ENCODE results near the gene ACBD5.

The ACBD5 gene

GRCh38 chr10:27207350-27207749, 33.2 kb downstream of the ACBD5 start:
- H3K36me3 ChIP-seq (ENCODE audit: control insufficient read depth in 2 of 2, insufficient read depth in 2 of 2, low read length in 2 of 2) = peaks cover 43 to 60% of the 10 kb centered on the region in 2 donors
- H3K4me3 ChIP-seq (ENCODE audit: low read length in 2 of 2) = no peak overlapping the region
- no peaks in the 10 kb centered on the region for H3K27me3 ChIP-seq (ENCODE audit: control insufficient read depth in 2 of 2, insufficient read depth in 2 of 2, low read length in 2 of 2)
- no peaks in the 10 kb centered on the region for H3K4me1 ChIP-seq (ENCODE audit: control insufficient read depth in 2 of 2, insufficient read depth in 2 of 2, low read length in 2 of 2)
- H3K9ac ChIP-seq (ENCODE audit: low read depth in 1 of 2, low read length in 2 of 2) = no peak overlapping the region
- H3K9me3 ChIP-seq (ENCODE audit: control insufficient read depth in 2 of 2, low read length in 2 of 2) = no peaks in the 10 kb centered on the region
- H3K27ac ChIP-seq (ENCODE audit: low read depth in 2 of 2, low read length in 2 of 2) = no peak overlapping the region

GRCh38 chr10:27203806-27204205, 36.8 kb downstream of the ACBD5 start:
- H3K36me3 ChIP-seq (ENCODE audit: control insufficient read depth in 2 of 2, insufficient read depth in 2 of 2, low read length in 2 of 2) = peaks cover 36 to 41% of the 10 kb centered on the region in 2 donors
- H3K9ac ChIP-seq (ENCODE audit: low read depth in 1 of 2, low read length in 2 of 2) = no peak overlapping the region
- H3K27me3 ChIP-seq (ENCODE audit: control insufficient read depth in 2 of 2, insufficient read depth in 2 of 2, low read length in 2 of 2) = no peaks in the 10 kb centered on the region
- H3K9me3 ChIP-seq (ENCODE audit: control insufficient read depth in 2 of 2, low read length in 2 of 2) = no peaks in the 10 kb centered on the region
- no peaks in the 10 kb centered on the region for H3K4me1 ChIP-seq (ENCODE audit: control insufficient read depth in 2 of 2, insufficient read depth in 2 of 2, low read length in 2 of 2)
- H3K4me3 ChIP-seq (ENCODE audit: low read length in 2 of 2) = no peak overlapping the region
- H3K27ac ChIP-seq (ENCODE audit: low read depth in 2 of 2, low read length in 2 of 2) = no peak overlapping the region

GRCh38 chr10:27197980-27198620, 42.5 kb downstream of the ACBD5 start:
- no peak overlapping the region for H3K4me3 ChIP-seq (ENCODE audit: low read length in 2 of 2)
- H3K27ac ChIP-seq (ENCODE audit: low read depth in 2 of 2, low read length in 2 of 2) = no peak overlapping the region
- H3K27me3 ChIP-seq (ENCODE audit: control insufficient read depth in 2 of 2, insufficient read depth in 2 of 2, low read length in 2 of 2) = no peaks in the 10 kb centered on the region
- H3K9ac ChIP-seq (ENCODE audit: low read depth in 1 of 2, low read length in 2 of 2) = no peak overlapping the region
- peaks cover 36 to 39% of the 10 kb centered on the region in 2 donors for H3K36me3 ChIP-seq (ENCODE audit: control insufficient read depth in 2 of 2, insufficient read depth in 2 of 2, low read length in 2 of 2)
- H3K4me1 ChIP-seq (ENCODE audit: control insufficient read depth in 2 of 2, insufficient read depth in 2 of 2, low read length in 2 of 2) = no peaks in the 10 kb centered on the region
- no peaks in the 10 kb centered on the region for H3K9me3 ChIP-seq (ENCODE audit: control insufficient read depth in 2 of 2, low read length in 2 of 2)

DNA sequence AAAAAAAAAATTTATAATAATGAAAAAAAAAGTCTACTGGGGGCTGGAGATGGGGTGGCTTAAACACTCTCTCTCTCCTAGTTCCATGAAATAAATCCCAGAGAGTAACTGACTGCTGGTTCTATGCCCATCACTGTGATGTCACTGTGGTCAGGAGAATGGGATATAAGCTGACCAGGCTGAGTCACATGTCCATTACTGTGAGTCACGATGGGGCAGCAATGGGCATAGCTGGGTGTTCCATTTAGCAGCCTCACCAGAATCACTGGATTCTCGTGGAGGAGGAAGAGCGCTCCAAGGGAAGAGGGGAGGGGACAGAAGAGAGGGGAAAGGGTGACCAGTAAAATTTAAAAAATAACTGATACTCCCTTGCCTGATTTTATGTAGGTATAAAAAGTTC, 48.3 kb downstream of the ACBD5 start:
- Histone ChIP-seq H3K27ac (ENCODE audit: low read depth in 2 of 2, low read length in 2 of 2) (no peak overlapping the region), H3K9me3 (ENCODE audit: control insufficient read depth in 2 of 2, low read length in 2 of 2) (no peaks in the 10 kb centered on the region), H3K36me3 (ENCODE audit: control insufficient read depth in 2 of 2, insufficient read depth in 2 of 2, low read length in 2 of 2) (peaks cover 12 to 14% of the 10 kb centered on the region in 2 donors)

DNA sequence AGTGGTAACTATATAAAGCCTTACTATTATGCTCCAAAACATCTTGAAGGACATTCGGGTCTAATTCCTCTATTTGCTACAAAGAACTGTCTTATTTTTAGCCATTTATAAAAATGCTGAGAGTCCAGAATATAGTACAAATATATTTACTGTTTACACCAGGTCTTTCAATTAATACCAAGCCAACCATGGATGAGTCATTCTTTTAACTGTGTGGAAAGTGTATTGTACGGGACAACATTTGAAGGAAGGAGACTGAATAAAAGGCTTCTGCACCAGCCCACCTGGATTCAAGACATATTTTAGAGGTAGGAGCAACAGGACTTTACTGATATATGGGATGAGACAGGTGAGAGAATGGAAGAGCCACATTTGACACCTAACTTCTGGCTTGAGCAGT, 50.1 kb downstream of the ACBD5 start:
- Histone ChIP-seq H3K9ac (ENCODE audit: low read depth in 1 of 2, low read length in 2 of 2) (no peak overlapping the region), H3K9me3 (ENCODE audit: control insufficient read depth in 2 of 2, low read length in 2 of 2) (no peaks in the 10 kb centered on the region), H3K27ac (ENCODE audit: low read depth in 2 of 2, low read length in 2 of 2) (no peak overlapping the region), H3K36me3 (ENCODE audit: control insufficient read depth in 2 of 2, insufficient read depth in 2 of 2, low read length in 2 of 2) (peaks cover 5 to 10% of the 10 kb centered on the region in 2 donors), H3K4me1 (ENCODE audit: control insufficient read depth in 2 of 2, insufficient read depth in 2 of 2, low read length in 2 of 2) (no peaks in the 10 kb centered on the region), H3K4me3 (ENCODE audit: low read length in 2 of 2) (no peak overlapping the region), H3K27me3 (ENCODE audit: control insufficient read depth in 2 of 2, insufficient read depth in 2 of 2, low read length in 2 of 2) (no peaks in the 10 kb centered on the region)

More for the DNA sequence above, 48.3 kb downstream of the ACBD5 start:
- Histone ChIP-seq H3K27me3 (ENCODE audit: control insufficient read depth in 2 of 2, insufficient read depth in 2 of 2, low read length in 2 of 2) (no peaks in the 10 kb centered on the region), H3K4me3 (ENCODE audit: low read length in 2 of 2) (no peak overlapping the region), H3K4me1 (ENCODE audit: control insufficient read depth in 2 of 2, insufficient read depth in 2 of 2, low read length in 2 of 2) (no peaks in the 10 kb centered on the region), H3K9ac (ENCODE audit: low read depth in 1 of 2, low read length in 2 of 2) (no peak overlapping the region)

DNA sequence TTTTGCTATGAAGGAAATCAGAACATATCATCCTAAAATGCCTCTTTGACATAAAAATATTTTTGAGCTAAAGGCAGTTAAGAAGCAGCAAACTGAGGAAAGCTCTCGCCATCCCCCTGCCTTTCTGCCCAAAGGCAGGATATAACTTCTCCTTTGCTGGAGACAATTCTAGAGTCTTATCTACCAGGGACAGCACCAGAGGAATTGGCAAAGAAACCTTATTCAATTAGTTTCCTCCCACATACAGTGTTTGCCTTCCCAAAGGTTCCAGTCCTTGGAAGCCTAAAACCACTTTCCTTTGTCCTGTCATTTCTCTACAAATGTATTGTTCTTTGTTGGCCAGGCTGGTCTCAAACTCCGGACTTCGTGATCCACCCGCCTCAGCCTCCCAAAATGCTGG, 51.7 kb downstream of the ACBD5 start:
- Histone ChIP-seq H3K27ac (ENCODE audit: low read depth in 2 of 2, low read length in 2 of 2) (no peak overlapping the region), H3K27me3 (ENCODE audit: control insufficient read depth in 2 of 2, insufficient read depth in 2 of 2, low read length in 2 of 2) (no peaks in the 10 kb centered on the region), H3K9ac (ENCODE audit: low read depth in 1 of 2, low read length in 2 of 2) (no peak overlapping the region), H3K36me3 (ENCODE audit: control insufficient read depth in 2 of 2, insufficient read depth in 2 of 2, low read length in 2 of 2) (peaks cover 5 to 7% of the 10 kb centered on the region in 2 donors), H3K4me3 (ENCODE audit: low read length in 2 of 2) (no peak overlapping the region), H3K4me1 (ENCODE audit: control insufficient read depth in 2 of 2, insufficient read depth in 2 of 2, low read length in 2 of 2) (no peaks in the 10 kb centered on the region), H3K9me3 (ENCODE audit: control insufficient read depth in 2 of 2, low read length in 2 of 2) (no peaks in the 10 kb centered on the region)

GRCh38 chr10:27188259-27188658, 52.3 kb downstream of the ACBD5 start:
- H3K4me3 ChIP-seq (ENCODE audit: low read length in 2 of 2) = no peak overlapping the region
- no peak overlapping the region for H3K27ac ChIP-seq (ENCODE audit: low read depth in 2 of 2, low read length in 2 of 2)
- H3K9ac ChIP-seq (ENCODE audit: low read depth in 1 of 2, low read length in 2 of 2) = no peak overlapping the region
- no peaks in the 10 kb centered on the region for H3K9me3 ChIP-seq (ENCODE audit: control insufficient read depth in 2 of 2, low read length in 2 of 2)
- no peaks in the 10 kb centered on the region for H3K4me1 ChIP-seq (ENCODE audit: control insufficient read depth in 2 of 2, insufficient read depth in 2 of 2, low read length in 2 of 2)
- peaks cover 5 to 7% of the 10 kb centered on the region in 2 donors for H3K36me3 ChIP-seq (ENCODE audit: control insufficient read depth in 2 of 2, insufficient read depth in 2 of 2, low read length in 2 of 2)
- no peaks in the 10 kb centered on the region for H3K27me3 ChIP-seq (ENCODE audit: control insufficient read depth in 2 of 2, insufficient read depth in 2 of 2, low read length in 2 of 2)

DNA sequence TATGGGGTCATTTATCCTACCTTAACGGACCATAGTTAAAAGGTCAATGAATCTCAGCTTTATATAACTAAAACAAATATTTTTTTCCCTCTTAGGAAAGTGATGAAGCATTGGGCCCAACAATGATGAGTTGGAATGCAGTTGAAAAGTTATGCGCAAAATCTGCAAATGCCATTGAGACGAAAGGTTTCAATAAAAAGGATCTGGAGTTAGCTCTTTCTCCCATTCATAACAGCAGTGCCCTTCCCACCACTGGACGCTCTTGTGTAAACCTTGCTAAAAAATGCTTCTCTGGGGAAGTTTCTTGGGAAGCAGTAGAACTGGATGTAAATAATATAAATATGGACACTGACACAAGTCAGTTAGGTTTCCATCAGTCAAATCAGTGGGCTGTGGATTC, 70.7 kb downstream of the ACBD5 start:
- Histone ChIP-seq H3K9ac (ENCODE audit: low read depth in 1 of 2, low read length in 2 of 2) (no peak overlapping the region), H3K27ac (ENCODE audit: low read depth in 2 of 2, low read length in 2 of 2) (no peak overlapping the region), H3K4me3 (ENCODE audit: low read length in 2 of 2) (no peak overlapping the region), H3K9me3 (ENCODE audit: control insufficient read depth in 2 of 2, low read length in 2 of 2) (no peaks in the 10 kb centered on the region), H3K4me1 (ENCODE audit: control insufficient read depth in 2 of 2, insufficient read depth in 2 of 2, low read length in 2 of 2) (no peaks in the 10 kb centered on the region), H3K27me3 (ENCODE audit: control insufficient read depth in 2 of 2, insufficient read depth in 2 of 2, low read length in 2 of 2) (no peaks in the 10 kb centered on the region), H3K36me3 (ENCODE audit: control insufficient read depth in 2 of 2, insufficient read depth in 2 of 2, low read length in 2 of 2) (peaks cover 32 to 39% of the 10 kb centered on the region in 2 donors)

DNA sequence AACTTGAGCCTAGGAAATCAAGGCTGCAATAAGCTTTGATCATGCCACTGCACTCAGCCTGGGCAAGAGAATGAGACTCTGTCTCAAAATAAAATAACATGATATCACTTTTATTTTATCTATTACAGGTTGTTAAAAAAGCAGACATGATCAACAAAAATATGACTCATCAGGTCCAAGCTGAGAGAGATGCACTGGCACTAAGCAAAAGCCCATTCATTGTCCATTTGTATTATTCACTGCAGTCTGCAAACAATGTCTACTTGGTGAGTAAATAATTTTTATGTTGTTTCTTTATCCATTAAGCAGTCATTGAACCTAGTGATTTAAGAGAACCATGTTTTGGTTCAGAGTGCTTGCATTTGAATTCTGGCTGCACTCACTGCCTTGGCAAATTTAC, 82.2 kb downstream of the ACBD5 start:
- Histone ChIP-seq H3K9me3 (ENCODE audit: control insufficient read depth in 2 of 2, low read length in 2 of 2) (no peaks in the 10 kb centered on the region), H3K4me3 (ENCODE audit: low read length in 2 of 2) (no peak overlapping the region), H3K36me3 (ENCODE audit: control insufficient read depth in 2 of 2, insufficient read depth in 2 of 2, low read length in 2 of 2) (peaks cover 7 to 10% of the 10 kb centered on the region in 2 donors), H3K27me3 (ENCODE audit: control insufficient read depth in 2 of 2, insufficient read depth in 2 of 2, low read length in 2 of 2) (no peaks in the 10 kb centered on the region), H3K4me1 (ENCODE audit: control insufficient read depth in 2 of 2, insufficient read depth in 2 of 2, low read length in 2 of 2) (peaks cover 4 to 5% of the 10 kb centered on the region in 2 donors), H3K9ac (ENCODE audit: low read depth in 1 of 2, low read length in 2 of 2) (no peak overlapping the region), H3K27ac (ENCODE audit: low read depth in 2 of 2, low read length in 2 of 2) (no peak overlapping the region)

DNA sequence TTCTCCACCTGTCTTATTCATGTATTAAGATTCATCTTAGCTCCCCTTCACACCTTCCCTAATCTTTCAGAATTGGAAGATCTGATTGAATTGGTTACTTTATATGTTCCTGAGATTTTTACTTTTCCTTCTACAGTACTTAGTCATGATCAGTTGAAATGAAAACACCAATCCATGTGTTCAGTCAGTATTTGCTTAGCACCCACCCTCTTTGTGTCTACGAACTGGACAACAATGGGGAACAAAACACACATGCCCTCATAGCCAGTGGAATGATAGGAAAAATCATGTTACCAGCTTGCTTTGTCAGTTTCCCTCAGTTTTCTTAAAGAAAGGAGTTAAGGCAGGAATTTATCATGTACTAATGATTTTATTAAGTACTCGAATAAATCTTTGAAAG, 83.4 kb downstream of the ACBD5 start:
- H3K27ac ChIP-seq (ENCODE audit: low read depth in 2 of 2, low read length in 2 of 2) = no peak overlapping the region
- H3K36me3 ChIP-seq (ENCODE audit: control insufficient read depth in 2 of 2, insufficient read depth in 2 of 2, low read length in 2 of 2) = peaks cover 7 to 10% of the 10 kb centered on the region in 2 donors
- no peaks in the 10 kb centered on the region for H3K27me3 ChIP-seq (ENCODE audit: control insufficient read depth in 2 of 2, insufficient read depth in 2 of 2, low read length in 2 of 2)
- peaks cover 12 to 18% of the 10 kb centered on the region in 2 donors for H3K4me1 ChIP-seq (ENCODE audit: control insufficient read depth in 2 of 2, insufficient read depth in 2 of 2, low read length in 2 of 2)
- H3K4me3 ChIP-seq (ENCODE audit: low read length in 2 of 2) = no peak overlapping the region
- no peaks in the 10 kb centered on the region for H3K9me3 ChIP-seq (ENCODE audit: control insufficient read depth in 2 of 2, low read length in 2 of 2)
- H3K9ac ChIP-seq (ENCODE audit: low read depth in 1 of 2, low read length in 2 of 2) = no peak overlapping the region

All from mucosa of rectum (tissue), 2 donors.